HG03196 (cell line): ENCODE measurements around the gene AAR2.

Source experiments
- ATAC-seq: cut with Tn5 transposase; IDR thresholded peaks from one replicate; pipeline ENCODE4 v1.9.1; 2021; ENCODE audit not compliant: unreplicated experiment

The AAR2 gene

DNA sequence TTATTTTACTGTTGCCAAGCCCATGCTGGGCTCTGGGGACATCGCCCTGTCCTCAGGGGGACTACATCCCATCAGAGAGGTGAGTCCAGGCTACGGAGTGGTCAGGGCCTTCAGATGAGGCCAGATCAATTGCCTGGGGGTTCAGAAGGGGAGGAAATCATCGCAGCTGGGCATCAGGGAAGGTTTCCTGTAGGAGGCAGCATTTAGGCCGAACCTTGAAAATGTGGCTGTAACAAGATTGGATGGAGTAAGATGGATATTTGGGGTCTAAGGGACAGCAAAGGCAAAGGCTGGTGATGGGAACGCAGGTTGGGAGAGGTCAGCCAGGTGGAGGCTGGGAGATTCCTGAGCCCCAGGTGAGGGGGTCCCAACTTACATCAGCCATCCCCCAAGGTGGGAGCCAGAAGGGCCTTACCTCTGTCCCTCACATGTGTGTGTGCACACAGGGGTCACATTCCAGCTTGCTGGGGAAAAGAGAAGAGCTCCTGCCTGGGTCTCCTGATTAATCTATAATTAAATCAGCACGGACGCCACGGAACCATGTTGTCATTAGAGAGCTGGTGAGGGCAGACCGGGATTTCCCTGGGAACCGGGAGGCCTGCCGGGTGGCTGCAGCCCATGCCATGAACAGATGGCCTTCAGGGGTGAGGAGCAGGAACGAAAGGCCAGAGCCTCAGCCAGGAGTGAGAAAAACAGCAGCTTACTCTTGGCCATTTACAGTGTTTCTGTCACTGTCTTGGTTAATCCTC, 39.3 kb downstream of the AAR2 start:
- ATAC-seq, result no peak

- no peak for ATAC-seq
Measured at GRCh38 chr20:36277546-36277945, 41.3 kb downstream of the AAR2 start.

DNA sequence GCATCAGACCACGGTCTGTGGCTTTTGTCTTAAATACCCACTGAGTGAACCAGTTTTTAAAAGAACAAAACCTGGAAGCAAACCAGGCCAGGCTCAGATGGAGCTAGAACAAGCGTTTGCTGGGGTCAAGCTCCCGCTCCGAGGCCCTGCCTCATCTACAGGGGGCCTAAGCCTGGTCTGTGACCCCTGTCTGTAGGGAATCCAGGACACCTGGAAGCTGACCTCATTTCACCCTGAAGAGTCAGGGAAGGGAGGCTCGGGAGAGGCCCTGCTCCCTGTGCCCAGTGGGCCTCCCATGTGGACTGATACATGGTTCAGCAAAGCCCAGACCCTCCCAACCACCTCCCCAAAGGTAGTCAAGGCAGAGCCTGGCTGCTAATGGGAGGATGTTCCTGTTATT, 43.1 kb downstream of the AAR2 start:
- no peak for ATAC-seq

DNA sequence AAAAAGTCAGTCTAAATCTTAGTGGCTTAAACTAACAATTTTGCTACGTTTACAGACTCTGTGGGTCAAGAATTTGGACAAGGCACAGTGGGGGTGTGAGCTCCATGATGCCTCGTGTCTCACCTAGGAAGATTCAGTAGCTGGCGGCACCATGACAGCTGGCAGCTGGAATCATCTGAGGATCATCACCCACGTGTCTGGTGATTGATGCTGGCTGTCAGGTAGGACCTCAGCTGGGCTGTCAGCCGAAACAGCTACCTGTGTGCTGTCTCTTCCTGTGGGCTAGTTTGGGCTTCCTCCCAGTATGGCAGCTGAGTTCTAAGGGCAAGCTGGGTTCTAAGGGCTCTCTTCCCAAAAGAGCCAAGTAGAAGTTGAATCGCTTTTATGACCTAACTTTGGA, 43.5 kb downstream of the AAR2 start:
- ATAC-seq, result no peak

DNA sequence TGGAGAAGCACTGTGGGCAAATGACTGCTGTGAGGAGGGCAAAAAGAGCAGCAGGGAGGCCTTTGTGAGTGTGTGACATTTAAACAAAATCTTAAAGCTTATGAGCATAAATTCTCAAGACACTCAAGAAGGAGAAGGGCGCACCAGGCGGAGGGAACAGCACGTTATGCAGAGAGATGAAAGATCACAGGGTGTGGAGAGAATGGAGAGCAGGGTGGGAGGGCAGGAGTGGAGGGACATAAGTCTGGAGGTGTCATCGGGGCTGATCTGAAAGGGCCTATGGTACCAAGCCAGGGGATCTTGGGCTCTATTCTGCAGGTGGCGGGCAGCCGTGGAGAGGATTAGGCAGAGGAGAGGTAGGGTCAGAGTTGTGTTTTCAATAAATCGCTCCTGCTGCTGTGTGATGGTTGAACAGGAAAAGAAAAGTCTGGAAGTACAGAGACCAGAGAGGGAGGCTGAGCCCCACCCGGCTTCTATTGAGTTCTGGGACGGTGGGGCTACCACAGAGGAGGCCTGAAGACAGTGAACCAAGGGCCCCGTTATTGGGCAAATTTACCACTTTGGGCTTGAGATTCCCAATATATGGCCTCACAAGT, 45.6 kb downstream of the AAR2 start:
- no peak for ATAC-seq

DNA sequence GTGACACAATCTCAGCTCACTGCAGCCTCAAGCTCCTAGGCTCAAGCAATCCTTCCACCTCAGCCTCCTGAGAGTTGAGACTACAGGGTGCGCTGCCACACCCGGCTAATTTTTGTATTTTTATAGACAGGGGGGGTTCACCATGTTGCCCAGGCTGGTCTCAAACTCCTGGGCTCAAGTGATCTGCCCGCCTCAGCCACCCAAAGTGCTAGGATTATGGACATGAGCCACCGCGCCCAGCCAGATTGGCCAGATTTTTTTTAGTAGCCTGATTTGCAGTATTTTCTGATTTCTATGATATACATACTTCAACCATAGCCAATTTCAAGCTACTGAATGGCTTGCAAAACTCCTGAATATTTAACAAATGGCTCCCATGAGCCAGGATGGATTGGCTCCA, 48.5 kb downstream of the AAR2 start:
- no peak for ATAC-seq

DNA sequence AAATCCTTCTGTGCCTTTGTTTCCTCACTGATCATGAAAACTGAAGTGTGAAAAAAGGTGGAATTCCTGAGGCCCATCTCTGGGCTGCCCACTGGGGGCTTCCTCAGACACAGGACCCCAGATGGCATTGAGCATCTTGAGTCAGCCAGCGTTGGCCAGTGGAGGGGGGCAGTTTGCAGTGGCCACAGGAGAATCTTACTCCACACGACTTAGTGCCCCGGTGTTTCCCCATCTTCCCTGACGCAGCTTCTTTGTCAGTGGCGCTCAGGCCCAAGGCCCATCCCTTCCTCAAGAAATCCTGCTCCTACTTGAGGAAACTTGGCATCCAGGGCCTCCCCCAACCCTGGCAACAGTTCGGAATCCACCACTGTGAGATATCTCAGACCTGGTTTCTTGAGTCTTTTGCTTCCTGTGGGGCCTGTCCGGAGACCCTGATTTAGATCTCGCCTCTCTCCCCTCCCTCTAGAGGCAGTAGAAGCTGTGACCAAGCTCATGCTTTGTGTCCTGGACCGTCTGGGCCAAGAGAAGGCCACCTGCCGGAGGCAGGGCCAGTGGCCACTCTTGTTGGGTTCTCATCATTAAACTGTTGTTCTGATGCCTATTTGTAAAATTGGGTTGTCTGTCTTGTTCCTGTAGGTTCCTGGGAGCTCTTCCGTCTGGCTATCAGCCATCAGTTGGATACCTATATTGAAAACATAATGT, 49.6 kb downstream of the AAR2 start:
- no peak for ATAC-seq

DNA sequence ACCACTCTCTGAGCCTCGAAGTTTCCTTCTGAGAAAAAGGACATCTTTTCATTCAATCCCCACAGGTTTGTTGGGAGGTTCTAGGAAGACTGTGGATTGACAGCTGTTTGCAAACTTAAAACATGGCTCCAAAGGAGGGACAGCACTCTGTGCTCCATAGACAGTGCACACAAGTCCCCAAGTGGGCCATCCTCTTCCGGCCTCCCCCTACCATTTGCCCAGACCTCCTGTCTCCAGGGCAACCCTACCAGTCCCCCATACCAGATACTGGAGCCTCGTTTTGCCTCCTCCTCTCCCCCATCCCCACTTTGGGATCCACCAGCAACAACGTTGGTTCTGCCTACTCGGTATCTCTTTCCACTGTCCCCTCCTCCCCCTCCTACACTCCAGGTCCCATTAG, 61.4 kb downstream of the AAR2 start:
- ATAC-seq, result no peak

GRCh38 chr20:36298061-36298460, 61.8 kb downstream of the AAR2 start:
- ATAC-seq, result no peak

- ATAC-seq, result no peak
Measured at GRCh38 chr20:36298795-36299339, 62.6 kb downstream of the AAR2 start.

GRCh38 chr20:36299459-36299858, 63.2 kb downstream of the AAR2 start:
- ATAC-seq, result no peak

GRCh38 chr20:36301359-36302119, 65.3 kb downstream of the AAR2 start:
- no peak for ATAC-seq

DNA sequence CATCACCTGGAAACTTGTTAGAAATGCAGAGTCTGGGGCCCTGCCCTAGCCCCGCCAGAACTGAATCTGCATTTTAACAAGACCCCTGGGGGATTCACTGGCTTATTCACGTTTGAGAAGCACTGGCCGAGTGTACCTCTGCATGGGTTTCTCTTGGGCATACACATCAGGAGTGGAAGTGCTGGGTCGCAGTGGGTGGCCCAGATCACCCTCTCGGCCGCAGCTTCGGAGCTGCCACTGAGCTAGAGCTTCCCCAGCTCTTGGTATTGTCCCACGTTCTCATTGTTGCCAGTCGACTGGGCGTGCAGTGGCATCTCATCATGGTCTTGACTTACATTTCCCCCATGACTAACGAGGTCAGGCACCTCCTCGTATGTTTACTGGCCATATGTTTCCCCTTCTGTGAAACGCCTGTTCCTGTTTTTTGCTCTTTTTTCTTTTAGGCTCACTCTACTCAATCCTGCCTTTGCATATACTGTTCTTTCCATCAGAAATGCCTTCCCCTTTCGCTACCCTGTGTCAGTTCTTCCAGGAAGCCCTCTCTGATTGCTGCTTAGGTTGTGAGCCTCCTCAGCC, 66.8 kb downstream of the AAR2 start:
- no peak for ATAC-seq

DNA sequence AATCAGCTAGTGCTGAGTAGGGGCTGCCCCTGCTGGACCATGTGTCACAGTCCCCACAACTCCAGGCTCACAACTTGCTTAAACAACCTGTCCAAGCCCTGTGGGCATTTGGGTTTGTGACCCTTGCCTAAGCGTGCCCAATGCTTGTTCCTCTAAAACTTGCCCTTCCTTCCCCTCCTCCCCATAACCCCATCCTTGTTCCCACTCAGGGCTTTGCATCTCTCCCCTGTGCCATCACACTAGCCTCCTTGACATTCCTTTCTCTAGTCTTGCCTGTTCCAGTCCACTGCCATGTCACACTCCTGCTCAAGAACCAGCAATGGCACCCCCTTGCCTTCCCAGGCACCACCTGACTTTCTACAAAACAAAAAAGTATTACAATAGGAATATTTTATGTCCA, 67.6 kb downstream of the AAR2 start:
- no peak for ATAC-seq

DNA sequence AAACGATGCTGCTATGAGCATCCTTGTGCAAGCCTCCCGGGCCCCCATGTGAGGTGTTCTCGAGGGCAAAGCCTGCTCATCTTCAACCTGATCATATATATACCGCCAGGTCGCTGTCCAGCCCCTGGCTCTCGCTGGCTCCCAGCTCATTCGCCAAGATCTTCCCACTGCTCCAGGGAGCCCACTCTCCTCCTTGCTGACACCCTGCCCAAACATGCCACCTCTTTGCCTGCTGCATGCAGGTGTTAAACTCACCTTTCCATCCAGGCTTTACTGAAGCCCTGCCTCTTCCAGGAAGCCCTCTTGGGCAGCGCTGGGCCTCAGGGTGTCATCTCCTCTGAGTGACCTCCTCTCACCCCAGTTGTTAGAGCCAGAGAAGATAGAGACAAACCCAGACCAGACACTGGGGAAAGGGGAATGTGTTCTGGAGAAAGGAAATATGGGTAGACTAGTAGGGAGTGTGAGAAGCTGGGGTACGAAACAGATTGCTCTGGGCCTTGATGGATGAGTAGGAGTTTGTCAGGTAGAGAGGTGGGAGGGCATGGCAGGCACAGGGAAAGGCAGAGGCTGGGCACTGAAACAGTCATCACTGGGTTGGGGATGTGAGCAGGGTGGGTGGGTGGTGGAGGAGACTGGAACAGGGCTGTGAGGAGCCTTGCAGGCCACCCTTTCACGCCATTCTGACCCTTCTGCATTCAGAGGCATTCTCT, 68.7 kb downstream of the AAR2 start:
- no peak for ATAC-seq

- no peak for ATAC-seq
Measured at GRCh38 chr20:36305602-36306551, 69.6 kb downstream of the AAR2 start, which contains the start of gene DLGAP4. Gene DLGAP4 (plus strand): TSS chr20:36306339. CDS start chr20:36431718, 125,379 bp downstream.
